Measurements from ENCODE around the gene DLG5.

The DLG5 gene, protein sequence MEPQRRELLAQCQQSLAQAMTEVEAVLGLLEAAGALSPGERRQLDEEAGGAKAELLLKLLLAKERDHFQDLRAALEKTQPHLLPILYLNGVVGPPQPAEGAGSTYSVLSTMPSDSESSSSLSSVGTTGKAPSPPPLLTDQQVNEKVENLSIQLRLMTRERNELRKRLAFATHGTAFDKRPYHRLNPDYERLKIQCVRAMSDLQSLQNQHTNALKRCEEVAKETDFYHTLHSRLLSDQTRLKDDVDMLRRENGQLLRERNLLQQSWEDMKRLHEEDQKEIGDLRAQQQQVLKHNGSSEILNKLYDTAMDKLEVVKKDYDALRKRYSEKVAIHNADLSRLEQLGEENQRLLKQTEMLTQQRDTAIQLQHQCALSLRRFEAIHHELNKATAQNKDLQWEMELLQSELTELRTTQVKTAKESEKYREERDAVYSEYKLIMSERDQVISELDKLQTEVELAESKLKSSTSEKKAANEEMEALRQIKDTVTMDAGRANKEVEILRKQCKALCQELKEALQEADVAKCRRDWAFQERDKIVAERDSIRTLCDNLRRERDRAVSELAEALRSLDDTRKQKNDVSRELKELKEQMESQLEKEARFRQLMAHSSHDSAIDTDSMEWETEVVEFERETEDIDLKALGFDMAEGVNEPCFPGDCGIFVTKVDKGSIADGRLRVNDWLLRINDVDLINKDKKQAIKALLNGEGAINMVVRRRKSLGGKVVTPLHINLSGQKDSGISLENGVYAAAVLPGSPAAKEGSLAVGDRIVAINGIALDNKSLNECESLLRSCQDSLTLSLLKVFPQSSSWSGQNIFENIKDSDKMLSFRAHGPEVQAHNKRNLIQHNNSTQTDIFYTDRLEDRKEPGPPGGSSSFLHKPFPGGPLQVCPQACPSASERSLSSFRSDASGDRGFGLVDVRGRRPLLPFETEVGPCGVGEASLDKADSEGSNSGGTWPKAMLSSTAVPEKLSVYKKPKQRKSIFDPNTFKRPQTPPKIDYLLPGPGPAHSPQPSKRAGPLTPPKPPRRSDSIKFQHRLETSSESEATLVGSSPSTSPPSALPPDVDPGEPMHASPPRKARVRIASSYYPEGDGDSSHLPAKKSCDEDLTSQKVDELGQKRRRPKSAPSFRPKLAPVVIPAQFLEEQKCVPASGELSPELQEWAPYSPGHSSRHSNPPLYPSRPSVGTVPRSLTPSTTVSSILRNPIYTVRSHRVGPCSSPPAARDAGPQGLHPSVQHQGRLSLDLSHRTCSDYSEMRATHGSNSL (N-terminal part only)

DNA sequence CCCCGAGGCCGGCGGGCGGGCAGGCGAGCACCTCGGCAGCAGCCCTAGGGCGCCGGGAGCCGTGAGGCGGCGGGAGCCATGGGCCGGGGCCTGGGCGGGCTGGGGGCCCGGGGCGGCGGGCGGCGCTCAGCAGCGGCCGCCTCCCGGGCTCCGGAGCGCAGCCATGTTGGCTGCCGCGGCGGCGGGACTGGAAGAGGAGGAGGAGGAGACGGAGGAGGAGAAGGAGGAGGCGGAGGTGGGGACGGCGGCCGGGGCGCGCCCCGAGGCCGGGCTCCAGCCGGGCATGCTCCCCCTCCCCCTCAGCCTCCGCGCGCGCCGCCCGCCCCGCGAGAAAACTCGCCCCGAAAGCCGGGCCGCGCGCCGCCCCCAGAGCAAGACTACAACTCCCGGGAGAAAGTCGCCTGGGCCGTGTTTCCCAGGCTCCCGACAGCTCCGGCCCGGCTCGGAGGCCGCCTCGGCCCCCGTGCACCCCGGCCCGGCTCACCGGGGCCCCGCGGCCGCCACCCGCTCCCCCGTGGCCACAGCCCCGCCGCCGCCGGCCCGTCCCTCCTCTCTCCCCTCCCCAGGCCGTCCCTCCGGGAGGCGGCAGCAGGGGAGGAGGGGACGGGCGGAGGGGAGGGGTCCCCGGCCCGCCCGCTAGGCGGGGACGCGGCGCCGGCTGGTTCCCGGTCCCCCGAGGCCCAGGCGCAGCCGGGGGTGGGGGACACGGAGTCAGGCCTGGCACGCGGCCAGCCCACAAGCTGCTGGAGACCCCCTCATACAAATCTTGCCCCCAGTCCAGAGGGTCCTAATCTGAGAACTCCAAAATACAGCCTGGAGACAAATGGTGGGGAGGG, at the start of gene DLG5:
DLG5 (minus strand) TSS at position 190 of the 836 bp plus-strand sequence. CDS start 235 bp downstream, outside the sequence.
- no peak for DNase-seq (ENCODE audit: low read depth in 2 of 2, low spot score in 1 of 2)

DNA sequence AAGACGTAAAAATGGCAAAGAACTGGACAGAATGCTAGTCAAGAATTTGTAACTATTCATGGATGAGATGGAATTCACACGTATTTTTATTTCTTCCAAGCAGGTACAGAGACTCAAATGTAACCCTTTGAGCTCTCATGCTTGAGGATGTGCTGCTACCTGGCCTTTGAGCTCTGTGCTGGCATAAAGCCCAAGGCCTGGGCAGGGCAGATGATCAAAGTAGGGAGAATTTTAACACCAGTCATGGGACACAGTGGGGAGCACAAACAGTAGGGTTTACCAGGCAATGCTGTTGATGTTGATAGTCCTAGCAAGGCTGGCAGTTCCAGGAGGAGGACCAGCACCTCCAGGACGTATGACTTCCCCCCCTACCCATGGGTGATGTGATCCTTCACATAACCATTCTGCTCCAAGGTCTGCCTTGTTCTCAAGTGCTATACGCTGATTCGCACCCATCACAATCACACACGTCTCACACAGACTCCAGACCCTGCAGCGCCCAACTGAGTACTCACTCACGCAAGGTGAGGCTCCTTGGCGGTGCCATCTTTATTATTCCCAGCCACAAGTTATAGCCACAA, 48.6 kb upstream of the DLG5 start:
- no peak for DNase-seq (ENCODE audit: low read depth in 2 of 2, low spot score in 1 of 2)

DNA sequence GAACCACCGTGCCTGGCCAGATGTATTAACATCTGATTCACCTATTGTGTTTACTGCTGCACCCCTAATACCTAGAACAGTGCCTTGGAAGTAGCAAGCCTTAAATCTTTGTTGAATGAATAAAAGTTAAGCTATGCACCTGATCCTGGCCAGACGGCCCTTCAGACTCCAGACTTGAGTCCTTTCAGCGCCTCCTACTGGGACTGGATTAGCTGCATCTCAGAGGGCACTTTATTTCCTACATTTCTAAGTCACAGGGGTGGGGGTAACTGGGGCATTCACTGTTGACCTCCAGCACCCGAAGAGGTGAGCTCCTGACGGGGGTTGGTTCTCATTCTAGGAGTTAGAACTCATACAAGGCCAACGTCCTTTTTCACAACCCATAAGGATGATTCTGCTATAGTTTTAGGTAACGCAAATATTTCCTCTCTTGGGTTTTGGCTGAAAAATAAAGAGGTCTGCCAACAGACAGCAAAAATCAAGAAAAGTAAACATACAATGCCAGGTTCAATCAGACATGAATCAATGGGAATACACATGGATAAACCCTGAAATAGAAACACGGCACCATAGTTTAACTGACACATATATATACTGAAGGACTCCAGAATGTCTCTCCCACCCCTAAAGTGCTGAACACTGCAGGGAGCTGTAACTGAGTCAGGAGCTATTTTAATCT, 48.0 kb upstream of the DLG5 start:
- DNase-seq (ENCODE audit: low read depth in 2 of 2, low spot score in 1 of 2), result no peak

DNA sequence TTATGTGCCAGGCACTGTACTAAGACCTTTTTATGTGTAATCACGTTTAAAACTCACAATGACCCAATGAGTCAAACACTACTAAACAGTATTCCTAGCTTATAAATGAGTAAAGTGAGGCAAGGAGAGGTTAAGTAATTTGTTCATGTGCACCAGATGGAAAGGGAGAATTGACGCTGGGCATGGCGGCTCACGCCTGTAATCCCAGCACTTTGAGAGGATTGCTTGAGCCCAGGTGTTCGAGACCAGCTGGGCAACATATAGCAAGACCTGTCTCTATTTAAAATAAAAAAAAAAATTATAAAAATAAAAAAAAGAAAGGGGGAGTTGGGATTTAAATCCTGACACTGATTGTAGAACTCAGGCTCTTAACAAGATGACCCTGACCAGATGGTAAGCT, 46.7 kb upstream of the DLG5 start:
- no peak for DNase-seq (ENCODE audit: low read depth in 2 of 2, low spot score in 1 of 2)

DNA sequence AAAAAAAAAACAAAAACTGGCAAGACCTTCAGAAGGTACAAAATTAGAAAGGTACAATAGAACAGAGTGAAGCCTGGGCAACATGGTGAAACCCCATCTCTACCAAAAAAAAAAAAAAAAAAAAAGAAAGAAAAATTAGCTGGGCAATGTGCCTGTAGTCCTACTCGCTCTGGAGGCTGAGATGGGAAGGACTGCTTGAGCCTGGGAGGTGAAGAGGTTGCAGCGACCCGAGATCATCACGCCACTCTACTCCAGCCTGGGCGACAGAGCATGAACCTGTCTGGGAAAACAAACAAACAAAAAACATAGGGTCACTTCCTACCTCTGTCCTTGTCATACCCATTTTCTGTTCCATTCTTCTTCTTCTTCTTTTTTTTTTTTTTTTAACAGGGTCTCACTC, 45.6 kb upstream of the DLG5 start:
- no peak for DNase-seq (ENCODE audit: low read depth in 2 of 2, low spot score in 1 of 2)

DNA sequence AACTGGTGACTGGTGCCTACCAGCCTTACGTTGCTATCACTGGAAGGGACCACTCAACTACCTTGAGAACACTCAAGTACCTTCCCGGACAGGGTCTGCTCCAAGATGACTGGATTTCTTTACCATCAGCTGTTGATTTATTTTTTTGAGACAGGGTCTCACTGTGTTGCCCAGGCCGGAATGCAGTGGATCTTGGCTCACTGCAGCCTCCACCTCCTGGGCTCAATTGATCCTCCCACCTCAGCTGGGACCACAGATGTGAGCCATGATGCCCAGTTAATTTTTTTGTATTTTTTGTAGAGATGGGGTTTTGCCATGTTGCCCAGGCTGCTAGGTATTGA, 45.2 kb upstream of the DLG5 start:
- DNase-seq (ENCODE audit: low read depth in 2 of 2, low spot score in 1 of 2), result no peak

DNA sequence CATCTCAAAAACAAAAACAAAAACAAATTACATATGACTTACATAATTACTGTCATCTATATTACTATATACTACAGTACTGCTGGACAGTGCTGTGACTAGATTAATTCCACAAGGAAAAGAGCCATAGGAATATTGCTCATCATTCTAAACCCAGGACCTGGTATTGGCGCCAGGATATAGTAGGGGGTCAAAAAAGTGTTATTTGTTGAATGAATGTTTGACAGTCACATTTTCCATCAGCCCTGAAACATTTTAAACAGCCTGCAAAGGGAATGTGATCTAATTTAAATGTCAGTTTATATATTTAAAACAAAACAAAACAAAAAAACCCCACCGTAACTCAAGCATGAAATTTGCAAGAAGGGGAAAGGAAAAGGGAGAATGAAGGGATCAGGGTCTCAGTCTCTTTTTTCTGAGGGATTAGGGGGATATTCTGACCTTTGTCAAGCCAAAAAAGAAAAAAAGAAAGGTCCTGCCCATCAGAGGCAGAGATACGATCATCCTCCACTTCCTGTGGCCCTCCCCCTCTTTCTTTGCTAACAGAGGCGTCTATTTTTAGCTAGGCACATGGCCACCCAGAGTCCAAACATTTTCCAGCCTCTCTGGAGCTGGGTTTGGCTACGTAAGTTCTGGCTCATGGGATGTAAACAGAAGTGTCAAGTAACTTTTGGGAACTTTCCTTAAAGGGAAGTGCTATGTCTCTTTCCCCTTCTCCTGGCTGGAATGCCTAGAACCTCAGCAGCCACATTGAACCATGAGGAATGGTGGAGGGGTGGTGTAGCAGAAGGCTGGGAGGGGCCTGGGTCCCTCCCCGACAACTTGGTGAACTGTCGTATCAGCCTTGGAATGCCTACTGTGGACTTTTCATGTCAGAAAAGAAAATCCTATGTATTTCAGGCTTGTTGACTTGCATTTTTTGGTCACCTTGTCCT, 44.6 kb upstream of the DLG5 start:
- no peak for DNase-seq (ENCODE audit: low read depth in 2 of 2, low spot score in 1 of 2)

DNA sequence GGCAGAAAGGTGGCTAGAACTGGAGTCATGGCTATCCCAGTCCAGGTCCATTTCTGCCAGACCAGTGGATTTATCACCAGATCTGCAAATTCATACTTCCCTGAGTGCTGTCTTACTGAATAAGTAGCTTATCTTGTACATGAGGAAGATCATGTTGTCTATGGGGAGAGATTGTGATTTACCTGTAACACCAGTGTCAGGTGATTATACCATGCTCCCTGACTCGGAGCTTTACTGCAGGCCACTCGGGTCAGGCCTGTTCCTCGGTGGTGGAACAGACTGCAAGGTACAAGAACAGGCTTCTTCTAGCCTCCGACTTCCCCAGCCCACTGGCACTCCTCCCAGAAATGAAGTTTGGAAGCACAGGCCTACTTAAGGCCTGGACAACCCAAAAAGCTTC, 42.6 kb upstream of the DLG5 start:
- DNase-seq (ENCODE audit: low read depth in 2 of 2, low spot score in 1 of 2), result no peak

DNA sequence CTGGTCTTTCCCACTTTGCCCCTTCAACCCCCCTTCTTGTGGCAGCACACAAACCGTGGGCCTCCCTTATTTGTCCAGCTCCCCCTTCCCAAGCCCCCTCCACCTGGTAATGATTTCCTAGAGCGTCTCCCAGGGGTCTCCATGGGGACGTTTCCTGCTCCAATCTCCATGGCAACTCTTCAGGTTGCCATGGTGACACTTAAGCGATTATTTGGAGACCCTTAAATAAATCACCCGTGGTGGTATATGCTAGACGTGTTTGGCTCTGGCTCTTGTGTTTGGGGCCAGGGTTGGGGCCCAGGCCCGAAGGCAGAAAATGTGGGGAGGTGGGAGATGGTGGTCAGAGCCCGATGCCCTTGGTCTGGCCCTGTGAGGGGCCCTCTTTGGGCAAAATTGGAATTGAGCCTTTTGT, 41.1 kb upstream of the DLG5 start:
- no peak for DNase-seq (ENCODE audit: low read depth in 2 of 2, low spot score in 1 of 2)

DNA sequence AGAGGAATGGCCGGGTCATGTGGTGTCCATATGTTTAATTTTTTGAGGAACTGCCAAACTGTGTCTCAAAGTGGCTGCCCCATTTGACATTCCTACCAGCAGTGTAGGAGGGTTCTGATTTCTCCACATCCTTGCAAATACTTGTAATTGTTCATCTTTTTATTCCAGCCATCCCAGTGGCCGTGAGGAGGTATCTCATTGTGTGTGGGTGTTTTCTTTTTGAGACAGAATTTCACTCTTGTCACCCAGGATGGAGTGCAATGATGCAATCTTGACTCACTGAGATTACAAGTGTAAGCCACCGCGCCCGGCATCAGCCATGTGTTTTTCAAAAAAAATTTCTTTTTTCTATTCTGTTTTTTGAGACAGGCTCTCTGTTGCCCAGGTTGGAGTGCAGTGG, 38.7 kb upstream of the DLG5 start:
- DNase-seq (ENCODE audit: low read depth in 2 of 2, low spot score in 1 of 2), result no peak

DNA sequence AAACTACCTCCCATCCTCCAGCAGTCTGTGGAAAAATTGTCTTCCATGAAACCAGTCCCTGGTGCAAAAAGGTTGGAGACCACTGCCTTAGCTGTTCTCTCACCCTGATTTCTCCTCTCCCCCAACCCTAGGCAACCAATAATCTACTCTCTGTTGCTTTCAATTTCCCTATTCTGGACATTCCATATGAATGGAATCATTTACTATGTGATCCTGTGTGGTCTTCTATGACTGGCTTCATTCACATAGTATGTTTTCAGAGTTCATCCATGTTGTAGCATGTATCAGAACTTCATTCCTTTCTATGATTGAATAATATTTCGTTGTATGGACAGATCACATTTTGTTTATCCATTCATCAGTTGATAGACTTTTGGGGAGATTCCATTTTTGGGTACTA, 38.3 kb upstream of the DLG5 start:
- no peak for DNase-seq (ENCODE audit: low read depth in 2 of 2, low spot score in 1 of 2)

DNA sequence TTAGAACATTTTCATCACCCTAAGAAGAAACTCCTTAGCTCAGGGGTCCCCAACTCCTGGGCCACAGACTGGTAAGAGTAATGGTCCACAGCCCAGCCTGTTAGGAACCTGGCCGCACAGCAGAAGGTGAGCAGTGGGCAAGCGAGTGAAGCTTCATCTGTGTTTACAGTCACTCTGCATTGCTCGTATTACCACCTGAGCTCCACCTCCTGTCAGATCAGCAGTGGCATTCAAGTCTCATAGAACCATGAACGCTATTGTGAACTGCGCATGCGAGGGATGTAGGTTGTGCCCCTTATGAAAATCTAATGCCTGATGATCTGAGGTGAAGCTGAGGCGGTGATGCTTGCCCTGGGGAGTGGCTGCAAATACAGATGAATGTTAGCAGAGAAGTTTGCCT, 37.3 kb upstream of the DLG5 start:
- no peak for DNase-seq (ENCODE audit: low read depth in 2 of 2, low spot score in 1 of 2)

DNA sequence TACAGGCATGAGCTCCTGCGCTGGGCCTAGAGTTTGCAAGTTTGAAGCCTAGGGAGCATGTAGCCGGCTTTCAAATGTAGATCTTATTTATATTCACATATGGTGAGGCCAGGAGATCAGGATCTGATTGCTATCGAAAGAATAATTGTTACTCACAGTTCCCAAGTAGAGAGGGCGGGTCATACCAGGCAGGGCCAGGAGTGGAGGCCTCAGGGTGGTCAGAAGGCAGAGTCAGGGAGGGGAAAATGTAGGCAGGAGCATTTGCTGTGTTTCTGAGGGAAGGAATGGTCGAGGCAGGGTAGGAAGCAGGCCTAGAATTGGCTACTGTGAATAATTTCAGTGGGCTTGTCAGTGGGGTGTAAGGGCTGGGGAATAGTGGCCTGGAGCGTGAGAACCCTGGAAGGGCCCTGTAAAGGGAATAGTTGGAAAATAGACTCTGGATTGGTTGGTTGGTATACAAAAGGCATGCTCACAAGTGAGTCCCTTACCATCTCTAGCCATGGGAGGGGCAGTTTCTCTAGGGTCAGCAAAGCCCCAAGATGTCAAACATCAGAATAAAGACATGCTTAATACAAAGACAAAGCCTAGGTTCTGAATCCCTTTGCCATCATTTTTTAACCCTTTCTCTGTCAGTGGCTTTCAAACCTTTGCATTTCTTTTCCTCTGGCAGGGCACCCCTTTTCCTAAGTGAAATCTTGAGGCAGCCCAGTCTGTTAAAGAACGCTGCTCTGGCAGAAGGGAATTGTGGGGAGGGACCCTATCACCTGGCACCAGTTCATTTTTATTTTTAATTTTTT, 36.0 kb upstream of the DLG5 start:
- no peak for DNase-seq (ENCODE audit: low read depth in 2 of 2, low spot score in 1 of 2)

DNA sequence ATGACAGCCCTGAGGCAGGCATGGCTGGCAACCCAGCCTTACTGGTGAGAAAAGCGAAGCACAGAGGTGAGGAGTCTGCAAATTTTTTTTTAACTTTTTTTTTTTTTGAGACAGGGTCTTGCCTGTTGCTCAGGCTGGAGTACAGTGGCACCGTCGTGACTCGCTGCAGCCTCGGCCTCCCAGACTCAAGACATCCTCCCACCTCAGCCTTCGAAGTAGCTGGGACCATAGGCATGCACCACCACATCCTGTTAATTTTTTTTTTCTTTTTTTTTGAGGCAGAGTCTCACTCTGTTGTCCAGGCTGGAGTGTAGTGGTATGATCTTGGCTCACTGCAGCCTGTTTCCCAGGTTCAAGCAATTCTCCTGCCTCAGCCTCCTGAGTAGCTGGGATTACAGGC, 35.1 kb upstream of the DLG5 start:
- DNase-seq (ENCODE audit: low read depth in 2 of 2, low spot score in 1 of 2), result no peak

DNA sequence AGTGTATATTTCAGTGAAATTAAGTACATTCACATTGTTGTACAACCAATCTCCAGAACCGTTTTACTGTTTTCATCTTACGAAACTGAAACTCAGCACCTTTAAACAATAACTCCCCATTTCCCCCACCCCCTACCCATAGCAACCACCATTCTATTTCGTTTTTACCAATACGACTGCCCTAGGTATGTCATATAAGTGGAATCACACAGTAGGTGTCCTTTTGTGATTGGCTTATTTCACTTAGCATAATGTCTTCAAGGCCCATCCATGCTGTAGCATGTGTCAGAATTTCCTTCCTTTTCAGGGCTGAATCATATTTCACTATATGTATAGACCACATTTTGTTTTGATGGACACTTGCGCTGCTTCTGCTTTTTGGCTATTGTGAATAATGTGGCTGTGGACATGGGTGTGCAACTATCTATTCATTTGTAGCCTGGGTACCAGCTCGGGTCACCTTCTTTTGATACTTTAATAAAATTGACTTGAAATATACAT, 34.3 kb upstream of the DLG5 start:
- DNase-seq (ENCODE audit: low read depth in 2 of 2, low spot score in 1 of 2), result no peak

DNA sequence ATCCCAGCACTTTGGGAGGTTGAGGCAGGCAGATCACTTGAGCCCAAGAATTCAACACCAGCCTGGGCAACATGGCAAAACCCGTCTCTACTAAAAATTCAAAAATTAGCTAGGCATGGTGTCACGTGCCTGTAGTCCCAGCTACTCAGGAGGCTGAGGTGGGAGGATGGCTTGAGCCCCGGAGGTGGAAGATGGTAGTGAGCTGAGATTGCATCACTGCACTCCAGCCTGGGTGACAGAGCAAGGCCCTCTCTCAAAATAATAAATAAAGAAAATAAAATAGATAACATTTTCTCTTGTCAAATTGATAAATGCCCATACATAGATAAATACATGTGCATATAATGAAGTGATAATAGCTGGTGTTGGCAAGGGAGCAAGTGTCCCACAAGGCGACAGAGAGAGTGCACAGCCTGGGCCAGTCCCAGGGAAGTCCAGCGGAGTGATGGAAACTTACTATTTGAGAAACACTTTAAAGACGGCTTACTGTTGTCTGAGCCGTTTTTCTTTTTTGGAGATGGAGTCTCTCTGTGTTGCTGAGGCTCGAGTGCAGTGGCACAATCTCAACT, 33.4 kb upstream of the DLG5 start:
- DNase-seq (ENCODE audit: low read depth in 2 of 2, low spot score in 1 of 2), result no peak

DNA sequence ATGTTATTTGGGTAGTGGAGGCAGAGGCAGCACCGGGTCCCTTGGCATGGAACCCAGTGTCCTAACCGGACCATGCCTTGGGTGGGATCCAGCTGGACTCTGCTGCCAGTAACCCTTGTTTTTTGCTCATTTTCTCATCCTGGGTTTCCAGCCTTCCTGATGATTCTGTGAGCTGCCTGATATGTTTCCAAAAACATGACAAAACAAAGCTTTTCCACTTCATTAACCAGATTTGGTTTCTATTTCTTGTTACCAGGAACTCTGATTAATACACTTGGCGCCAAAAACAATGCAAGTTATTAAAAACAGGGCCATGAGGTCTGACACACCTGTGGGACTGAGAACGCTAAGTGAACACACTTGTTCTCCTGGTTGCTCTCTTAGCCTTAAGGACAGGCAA, 32.8 kb upstream of the DLG5 start:
- no peak for DNase-seq (ENCODE audit: low read depth in 2 of 2, low spot score in 1 of 2)
